ENCODE measurements around the gene IL19.
"Not testable (repeated sequence)": the region's sequence is repeated elsewhere in the genome, so short reads cannot be mapped to it uniquely, and the experiment has no call there.

- TF ChIP-seq CTCF (conservative IDR thresholded peaks at IDR 0.05; ENCODE audit: low read length); EZH2phosphoT487 (IDR thresholded peaks at IDR 0.05; ENCODE audit: borderline replicate concordance, low read depth, low read length): not testable (repeated sequence)
These were observed 83.1 kb downstream of the IL19 start for GRCh38 chr1:206853696-206854095.

Measured in OCI-LY7 (cell line).